Posterior vena cava (tissue), 2 donors: ENCODE results near the gene STX8. TPM values are rescaled to one million over a fixed set of nuclear protein-coding genes. Genes with fewer than 3 reads are reported as not detected.

ENCODE experiments used
- DNase-seq: peaks from one replicate; pipeline ENCODE4 v3.0.0-alpha.2; 2020; ENCODE audit warnings: low spot score
- intact Hi-C, 2 donors: fragments of 100-400 bp; cut with DNase I; formaldehyde crosslinking; loops; one replicate each; pipeline versions ENCODE4 v1.14.1 to v1.14.2; 2022 to 2023
- total RNA-seq, 2 donors: library from RNA; stranded (reverse); fragmentation: NEBNext Ultra II Directional; extraction: Animal tissue kit (Norgen Biotek cat#: 25700); gene quantifications; one replicate each; pipeline ENCODE4 v1.2.1, GENCODE V29; 2021
- donor health status: DM: yes; HTN: yes; CAD: no.
- donor health status: DM: yes; HTN: yes; CAD: no.

Gene STX8
- total RNA-seq, 2 donors from 2014 or later: 55.2 to 80.4 TPM

GRCh38 chr17:9291912-9292560 is 283.6 kb downstream of the STX8 start:
- no peak for DNase-seq
- intact Hi-C loops: loop anchor here in 1 of 2 donors (10.0 kb wide), 1 partner anchor 297 kb away; no protein-coding TSS in a partner anchor

- DNase-seq: no peak
- intact Hi-C loops: loop anchor here in 1 of 2 donors (10.0 kb wide), 1 partner anchor 295 kb away; no protein-coding TSS in a partner anchor
Observed at GRCh38 chr17:9290226-9290613, 285.4 kb downstream of the STX8 start.

GRCh38 chr17:9287306-9287705 is 288.3 kb downstream of the STX8 start:
- intact Hi-C loops: loop anchor here in 1 of 2 donors (5.0 kb wide), 1 partner anchor 285 kb away; no protein-coding TSS in a partner anchor
- no peak for DNase-seq

GRCh38 chr17:9286434-9286833 is 289.2 kb downstream of the STX8 start:
- intact Hi-C loops: loop anchor here in 1 of 2 donors (5.0 kb wide), 1 partner anchor 284 kb away; no protein-coding TSS in a partner anchor
- no peak for DNase-seq

- no peak for DNase-seq
- intact Hi-C loops: loop anchor here (2.0 to 5.0 kb wide), 2 partner anchors 15 to 284 kb away; no protein-coding TSS in a partner anchor
Observed at GRCh38 chr17:9285602-9286427, 289.8 kb downstream of the STX8 start.

GRCh38 chr17:9284884-9285283 is 290.7 kb downstream of the STX8 start:
- intact Hi-C loops: loop anchor here (2.0 to 5.0 kb wide), 2 partner anchors 16 to 283 kb away; no protein-coding TSS in a partner anchor
- no peak for DNase-seq

GRCh38 chr17:9283909-9284308 is 291.7 kb downstream of the STX8 start:
- intact Hi-C loops: loop anchor here in 1 of 2 donors (2.0 kb wide), 1 partner anchor 17 kb away; no protein-coding TSS in a partner anchor
- no peak for DNase-seq

- DNase-seq: no peak
- intact Hi-C loops: no loop called here
Observed at GRCh38 chr17:9279893-9280292, 295.7 kb downstream of the STX8 start.

GRCh38 chr17:9274973-9275372 is 300.6 kb downstream of the STX8 start:
- no peak for DNase-seq
- intact Hi-C loops: no loop called here

GRCh38 chr17:9273428-9274391 is 301.9 kb downstream of the STX8 start:
- intact Hi-C loops: no loop called here
- peak; percentile 85 for DNase-seq

GRCh38 chr17:9272501-9273200 is 303.0 kb downstream of the STX8 start:
- intact Hi-C loops: no loop called here

GRCh38 chr17:9271989-9272388 is 303.6 kb downstream of the STX8 start:
- intact Hi-C loops: no loop called here
- DNase-seq: peak; percentile 28

More at GRCh38 chr17:9272501-9273200, 303.0 kb downstream of the STX8 start:
- no peak for DNase-seq

- no peak for DNase-seq
- intact Hi-C loops: no loop called here
Observed at GRCh38 chr17:9270921-9271320, 304.7 kb downstream of the STX8 start.

GRCh38 chr17:9269350-9270035 is 306.1 kb downstream of the STX8 start:
- DNase-seq: peak; percentile 9
- intact Hi-C loops: no loop called here

GRCh38 chr17:9268546-9268945 is 307.1 kb downstream of the STX8 start:
- peak; percentile 46 for DNase-seq
- intact Hi-C loops: no loop called here

GRCh38 chr17:9266697-9267117 is 308.9 kb downstream of the STX8 start:
- no peak for DNase-seq
- intact Hi-C loops: no loop called here

GRCh38 chr17:9266031-9266680 is 309.5 kb downstream of the STX8 start:
- intact Hi-C loops: no loop called here
- peak; percentile 23 for DNase-seq
